ENCODE results near the gene PDP2.

The PDP2 gene

DNA sequence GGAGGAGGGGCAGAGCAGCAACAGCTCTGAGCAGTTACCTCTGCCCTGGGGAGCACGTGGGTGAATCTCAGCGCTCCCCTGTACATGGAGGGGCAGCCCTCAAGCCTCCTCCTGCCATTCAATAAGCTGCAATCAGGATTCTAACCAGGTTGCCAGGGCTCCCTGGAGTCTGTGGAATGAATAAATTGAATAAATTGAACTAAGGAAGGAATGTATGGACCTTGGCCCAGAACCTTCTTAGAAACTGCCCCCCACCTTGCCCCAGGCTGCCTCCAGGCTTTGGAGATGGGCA, 39.9 kb downstream of the PDP2 start:
- TF ChIP-seq CTCF (IDR thresholded peaks at IDR 0.05; ENCODE audit: low read length) (no peak), EZH2 (optimal IDR thresholded peaks at IDR 0.05; ENCODE audit: low read depth, low read length) (no peak), EZH2phosphoT487 (IDR thresholded peaks at IDR 0.05; ENCODE audit: low read length) (no peak)
- H4K20me1 ChIP-seq (ENCODE audit: insufficient read depth, low read length) = no peaks in the 10 kb centered on the region
- no peak overlapping the region for H3K27ac ChIP-seq (ENCODE audit: low read length)
- H3K4me2 ChIP-seq (ENCODE audit: low read depth, low read length) = no peak overlapping the region
- H3K4me1 ChIP-seq (ENCODE audit: low read length) = no peaks in the 10 kb centered on the region
- no peak overlapping the region for H3K4me3 ChIP-seq (ENCODE audit: low read length)
- no peaks in the 10 kb centered on the region for H3K36me3 ChIP-seq (replicated peaks; ENCODE audit: insufficient read depth, low read length)
- DNase-seq = no peak
- H3K79me2 ChIP-seq (ENCODE audit: low read length) = no peaks in the 10 kb centered on the region
- no peaks in the 10 kb centered on the region for H3F3A ChIP-seq (ENCODE audit: insufficient read depth, low read length)
- no peaks in the 10 kb centered on the region for H3K9me2 ChIP-seq (replicated peaks; ENCODE audit: insufficient read depth, low read length)
- H3K9me3 ChIP-seq (replicated peaks; ENCODE audit: insufficient read depth, low read length) = no peaks in the 10 kb centered on the region
- H3K9ac ChIP-seq (ENCODE audit: low read length) = no peak overlapping the region
- H3K27me3 ChIP-seq (replicated peaks; ENCODE audit: insufficient read depth, low read length) = peaks cover 86% of the 10 kb centered on the region
- no peak overlapping the region for H2AFZ ChIP-seq (ENCODE audit: low read length)

GRCh38 chr16:66920924-66921680, 40.8 kb downstream of the PDP2 start:
- peaks cover 82% of the 10 kb centered on the region for H3K27me3 ChIP-seq (replicated peaks; ENCODE audit: insufficient read depth, low read length)
- H2AFZ ChIP-seq (ENCODE audit: low read length) = no peak overlapping the region
- no peak for TF ChIP-seq CTCF (IDR thresholded peaks at IDR 0.05; ENCODE audit: low read length)
- TF ChIP-seq EZH2phosphoT487 (IDR thresholded peaks at IDR 0.05; ENCODE audit: low read length) = no peak
- no peak for TF ChIP-seq EZH2 (optimal IDR thresholded peaks at IDR 0.05; ENCODE audit: low read depth, low read length)
- H3K27ac ChIP-seq (ENCODE audit: low read length) = no peak overlapping the region
- no peaks in the 10 kb centered on the region for H3K9me2 ChIP-seq (replicated peaks; ENCODE audit: insufficient read depth, low read length)
- no peaks in the 10 kb centered on the region for H3K4me1 ChIP-seq (ENCODE audit: low read length)
- H3K36me3 ChIP-seq (replicated peaks; ENCODE audit: insufficient read depth, low read length) = no peaks in the 10 kb centered on the region
- no peaks in the 10 kb centered on the region for H4K20me1 ChIP-seq (ENCODE audit: insufficient read depth, low read length)
- H3K4me2 ChIP-seq (ENCODE audit: low read depth, low read length) = no peak overlapping the region
- DNase-seq = no peak
- no peaks in the 10 kb centered on the region for H3K79me2 ChIP-seq (ENCODE audit: low read length)
- H3K9me3 ChIP-seq (replicated peaks; ENCODE audit: insufficient read depth, low read length) = no peaks in the 10 kb centered on the region
- H3F3A ChIP-seq (ENCODE audit: insufficient read depth, low read length) = no peaks in the 10 kb centered on the region
- H3K9ac ChIP-seq (ENCODE audit: low read length) = no peak overlapping the region
- no peak overlapping the region for H3K4me3 ChIP-seq (ENCODE audit: low read length)

- no peak overlapping the region for H3K4me2 ChIP-seq (ENCODE audit: low read depth, low read length)
- no peak overlapping the region for H3K4me3 ChIP-seq (ENCODE audit: low read length)
- no peaks in the 10 kb centered on the region for H4K20me1 ChIP-seq (ENCODE audit: insufficient read depth, low read length)
- H3K9ac ChIP-seq (ENCODE audit: low read length) = no peak overlapping the region
- TF ChIP-seq EZH2 (optimal IDR thresholded peaks at IDR 0.05; ENCODE audit: low read depth, low read length) = no peak
- TF ChIP-seq EZH2phosphoT487 (IDR thresholded peaks at IDR 0.05; ENCODE audit: low read length) = no peak
- TF ChIP-seq CTCF (IDR thresholded peaks at IDR 0.05; ENCODE audit: low read length) = no peak
- DNase-seq = no peak
- no peak overlapping the region for H3K27ac ChIP-seq (ENCODE audit: low read length)
- peaks cover 74% of the 10 kb centered on the region for H3K27me3 ChIP-seq (replicated peaks; ENCODE audit: insufficient read depth, low read length)
- no peaks in the 10 kb centered on the region for H3K9me3 ChIP-seq (replicated peaks; ENCODE audit: insufficient read depth, low read length)
- H3K9me2 ChIP-seq (replicated peaks; ENCODE audit: insufficient read depth, low read length) = no peaks in the 10 kb centered on the region
- no peak overlapping the region for H2AFZ ChIP-seq (ENCODE audit: low read length)
- H3F3A ChIP-seq (ENCODE audit: insufficient read depth, low read length) = no peaks in the 10 kb centered on the region
- no peaks in the 10 kb centered on the region for H3K79me2 ChIP-seq (ENCODE audit: low read length)
- H3K36me3 ChIP-seq (replicated peaks; ENCODE audit: insufficient read depth, low read length) = no peaks in the 10 kb centered on the region
- no peaks in the 10 kb centered on the region for H3K4me1 ChIP-seq (ENCODE audit: low read length)
These were observed 41.6 kb downstream of the PDP2 start for GRCh38 chr16:66921729-66922450.

All from MM.1S (cell line).